Measurements from ENCODE around the gene CMSS1. TPM values are rescaled to one million over a fixed set of nuclear protein-coding genes. Genes with fewer than 3 reads are reported as not detected.

CMSS1 gene
- total and polyA plus RNA-seq, 2 of the 13 experiments (the other 11 are each of a cell fraction or from before 2014, with no cell fraction given), result 6.4 to 48.7 TPM

DNA sequence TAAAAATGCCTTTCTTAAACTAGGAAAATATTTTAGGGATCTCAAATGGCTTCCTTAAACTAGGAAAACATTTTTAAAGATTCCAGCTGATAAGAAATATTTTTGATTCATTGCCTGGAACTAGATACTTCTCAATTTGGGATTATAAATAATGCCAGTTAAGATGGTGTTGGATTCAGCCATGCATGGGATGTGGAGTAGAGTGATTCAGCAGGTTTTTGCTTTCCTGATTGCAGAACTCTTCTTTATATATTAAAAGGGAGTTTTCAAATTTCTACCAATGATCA is 281.1 kb downstream of the CMSS1 start:
- peak overlapping the region; percentile 66; the same call in 1 of the 2 replicates for H3K4me2 ChIP-seq (ENCODE audit: low read depth, low read length)
- DNase-seq (ENCODE audit: low spot score) (no peak), FAIRE-seq (no peak), ATAC-seq (no peak)
- no peaks in the 10 kb centered on the region for H3K9me3 ChIP-seq (ENCODE audit: low read length)
- no peaks in the 10 kb centered on the region for H3K36me3 ChIP-seq (replicated peaks in 1 of 2; ENCODE audit: control insufficient read depth in 1 of 2, insufficient read depth in 2 of 2, low read length in 2 of 2)
- POLR2A ChIA-PET, result interaction anchor here (1.8 to 1.9 kb wide), 2 partner anchors 9 to 22 kb away, joined by 7 to 14 read pairs; no protein-coding TSS in a partner anchor
- CTCF ChIA-PET (ENCODE audit: low intra/inter-chr PET ratio, low total read pairs), result no interaction called here
- no peaks in the 10 kb centered on the region for H4K20me1 ChIP-seq (ENCODE audit: insufficient read depth, low read length)
- in situ Hi-C loops (cut with HindIII; ENCODE audit: extremely low pct_ligation_motif_present, low pct_unique_long_range_greater_than_20kb), result no loop called here
- intact Hi-C loops (cut with micrococcal nuclease; ENCODE audit: unreplicated experiment), result no loop called here
- H2AFZ ChIP-seq (ENCODE audit: low read length), result no peak overlapping the region
- no peaks in the 10 kb centered on the region for H3K27me3 ChIP-seq (ENCODE audit: control insufficient read depth in 1 of 2, insufficient read depth in 2 of 2, low read length in 2 of 2)
- H3K27ac ChIP-seq (ENCODE audit: extremely low read length, insufficient read depth, low read length), result peak overlapping the region; percentile 84
- TF ChIP-seq, protein P1, sequence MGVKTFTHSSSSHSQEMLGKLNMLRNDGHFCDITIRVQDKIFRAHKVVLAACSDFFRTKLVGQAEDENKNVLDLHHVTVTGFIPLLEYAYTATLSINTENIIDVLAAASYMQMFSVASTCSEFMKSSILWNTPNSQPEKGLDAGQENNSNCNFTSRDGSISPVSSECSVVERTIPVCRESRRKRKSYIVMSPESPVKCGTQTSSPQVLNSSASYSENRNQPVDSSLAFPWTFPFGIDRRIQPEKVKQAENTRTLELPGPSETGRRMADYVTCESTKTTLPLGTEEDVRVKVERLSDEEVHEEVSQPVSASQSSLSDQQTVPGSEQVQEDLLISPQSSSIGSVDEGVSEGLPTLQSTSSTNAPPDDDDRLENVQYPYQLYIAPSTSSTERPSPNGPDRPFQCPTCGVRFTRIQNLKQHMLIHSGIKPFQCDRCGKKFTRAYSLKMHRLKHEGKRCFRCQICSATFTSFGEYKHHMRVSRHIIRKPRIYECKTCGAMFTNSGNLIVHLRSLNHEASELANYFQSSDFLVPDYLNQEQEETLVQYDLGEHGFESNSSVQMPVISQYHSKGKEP (CRISPR knock-in tag; IDR thresholded peaks at IDR 0.05), result no peak
- TF ChIP-seq SRF (IDR thresholded peaks at IDR 0.05; ENCODE audit: low read depth, low read length), result no peak
- no peak for TF ChIP-seq ZFP36 (IDR thresholded peaks at IDR 0.05; ENCODE audit: borderline replicate concordance, low read depth, low read length, partially characterized antibody)
- TF ChIP-seq SIX4 (CRISPR knock-in tag; IDR thresholded peaks at IDR 0.05), result no peak
- TF ChIP-seq ZNF788 (CRISPR knock-in tag; IDR thresholded peaks at IDR 0.05; ENCODE audit: borderline replicate concordance), result no peak
- peaks cover 57% of the 10 kb centered on the region for H3K4me1 ChIP-seq (ENCODE audit: insufficient read depth, low read length)
- H3K4me3 ChIP-seq (replicated peaks in 1 of 3; ENCODE audit: insufficient read depth in 1 of 3, low read depth in 2 of 3, low read length in 3 of 3), result peak overlapping the region in 1 of 3 experiments; percentile 3; a peak in 1 of 6 replicates
- H3K79me2 ChIP-seq (ENCODE audit: insufficient read depth, low read length), result no peaks in the 10 kb centered on the region
- BruUV-seq (replicated peaks), result no TSS peak
- peak overlapping the region; percentile 51; the same call in 1 of the 2 replicates for H3K9ac ChIP-seq (ENCODE audit: insufficient read depth, low read depth, low read length)

DNA sequence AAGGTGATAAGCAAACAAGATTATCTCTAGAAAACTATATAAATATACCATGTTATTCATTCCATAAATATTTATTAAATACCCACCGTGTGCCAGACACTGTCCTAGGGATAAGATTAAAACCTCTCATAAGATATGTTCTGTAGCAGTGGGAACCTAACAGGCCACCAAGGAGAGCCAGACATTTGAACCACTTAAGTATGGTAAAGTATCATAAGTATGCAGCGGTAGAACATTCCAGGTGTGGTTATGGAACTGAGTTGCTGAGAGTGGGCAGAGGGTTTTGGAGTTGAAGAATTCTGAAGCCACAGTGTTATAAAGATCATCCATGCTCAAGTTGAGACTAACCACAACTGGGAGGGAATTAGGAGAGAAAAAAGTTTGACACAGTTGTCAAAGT is 282.0 kb downstream of the CMSS1 start:
- ATAC-seq, result no peak

More for the DNA sequence above, 282.0 kb downstream of the CMSS1 start:
- WGBS (ENCODE audit: low lambda C conversion rate), result 79% methylated on average over 2 of the region's 2 CpGs
- in situ Hi-C loops (cut with HindIII; ENCODE audit: extremely low pct_ligation_motif_present, low pct_unique_long_range_greater_than_20kb), result no loop called here
- ChIA-PET CTCF (ENCODE audit: low intra/inter-chr PET ratio, low total read pairs) (no interaction called here), POLR2A (no interaction called here)
- Histone ChIP-seq H3K9me3 (ENCODE audit: low read length) (no peaks in the 10 kb centered on the region), H3K4me3 (replicated peaks in 1 of 3; ENCODE audit: insufficient read depth in 1 of 3, low read depth in 2 of 3, low read length in 3 of 3) (no peak overlapping the region), H2AFZ (ENCODE audit: low read length) (no peak overlapping the region), H3K79me2 (ENCODE audit: insufficient read depth, low read length) (no peaks in the 10 kb centered on the region), H3K4me1 (ENCODE audit: insufficient read depth, low read length) (peaks cover 66% of the 10 kb centered on the region), H3K9ac (ENCODE audit: insufficient read depth, low read depth, low read length) (no peak overlapping the region), H3K36me3 (replicated peaks in 1 of 2; ENCODE audit: control insufficient read depth in 1 of 2, insufficient read depth in 2 of 2, low read length in 2 of 2) (no peaks in the 10 kb centered on the region), H3K27ac (ENCODE audit: extremely low read length, insufficient read depth, low read length) (no peak overlapping the region), H3K27me3 (ENCODE audit: control insufficient read depth in 1 of 2, insufficient read depth in 2 of 2, low read length in 2 of 2) (no peaks in the 10 kb centered on the region), H4K20me1 (ENCODE audit: insufficient read depth, low read length) (no peaks in the 10 kb centered on the region), H3K4me2 (ENCODE audit: low read depth, low read length) (no peak overlapping the region)
- BruUV-seq (replicated peaks), result no TSS peak
- DNase-seq (ENCODE audit: low spot score) (no peak), FAIRE-seq (no peak)
- TF ChIP-seq RBAK (CRISPR knock-in tag; IDR thresholded peaks at IDR 0.05), result no peak
- no peak for TF ChIP-seq REL (CRISPR knock-in tag; conservative IDR thresholded peaks at IDR 0.05)
- TF ChIP-seq TFE3 (CRISPR knock-in tag; IDR thresholded peaks at IDR 0.05), result 0 out of 2 replicates have a peak, but pooled peaks have one; percentile 13
- no peak for TF ChIP-seq ZNF121 (CRISPR knock-in tag; IDR thresholded peaks at IDR 0.05)
- no peak for TF ChIP-seq KMT2B (CRISPR knock-in tag; IDR thresholded peaks at IDR 0.05)
- TF ChIP-seq XRCC5 (optimal IDR thresholded peaks at IDR 0.05; ENCODE audit: low read length), result no peak
- intact Hi-C loops (cut with micrococcal nuclease; ENCODE audit: unreplicated experiment), result no loop called here

All from HepG2 (cell line).